ENCODE data around the gene FAM151B.
"Not testable (repeated sequence)": the region's sequence is repeated elsewhere in the genome, so short reads cannot be mapped to it uniquely, and the experiment has no call there.

FAM151B gene
- long read RNA-seq, donor 1, partial matches to known transcripts: 0 of 2 reads
- long read RNA-seq, donor 1, other reads (novel, unspliced or antisense): 0 of 2 reads
- long read RNA-seq, donor 2, partial matches to known transcripts: 0 of 2 reads
- long read RNA-seq, donor 2, other reads (novel, unspliced or antisense): 0 of 2 reads
- long read RNA-seq, donor 3: 0 reads
- long read RNA-seq, donor 4: 0 reads
- long read RNA-seq, donor 5: 0 reads
- long read RNA-seq, donor 6, partial matches to known transcripts: 0 of 1 reads
- long read RNA-seq, donor 6, other reads (novel, unspliced or antisense): 0 of 1 reads
- long read RNA-seq, donor 7, partial matches to known transcripts: 0 of 1 reads
- long read RNA-seq, donor 7, other reads (novel, unspliced or antisense): 0 of 1 reads
- long read RNA-seq, donor 8: 0 reads

GRCh38 chr5:80487829-80488721 lies at the start of gene FAM151B:
Gene FAM151B (plus strand): TSS chr5:80488100. CDS start chr5:80488124, 24 bp downstream.
- DNase-seq: peak; percentile 94

GRCh38 chr5:80438739-80439138 lies 49.2 kb upstream of the FAM151B start:
- DNase-seq: no peak

- DNase-seq: no peak
Measured at GRCh38 chr5:80439213-80439612, 48.7 kb upstream of the FAM151B start.

- DNase-seq: no peak
Measured at GRCh38 chr5:80442742-80443141, 45.2 kb upstream of the FAM151B start.

GRCh38 chr5:80453366-80453765 lies 34.5 kb upstream of the FAM151B start:
- DNase-seq: no peak

- no peak for DNase-seq
Measured at GRCh38 chr5:80463269-80463668, 24.6 kb upstream of the FAM151B start.

- DNase-seq: no peak
Measured at GRCh38 chr5:80466669-80467485, 21.0 kb upstream of the FAM151B start.

GRCh38 chr5:80468131-80468530 lies 19.8 kb upstream of the FAM151B start:
- DNase-seq: no peak

GRCh38 chr5:80470631-80471030 lies 17.3 kb upstream of the FAM151B start:
- DNase-seq: not testable (repeated sequence)

- DNase-seq: no peak
Measured at GRCh38 chr5:80474929-80475328, 13.0 kb upstream of the FAM151B start.

GRCh38 chr5:80479713-80480112 lies 8.2 kb upstream of the FAM151B start:
- no peak for DNase-seq

GRCh38 chr5:80480354-80480753 lies 7.5 kb upstream of the FAM151B start:
- DNase-seq: no peak

GRCh38 chr5:80481019-80481893 lies 6.6 kb upstream of the FAM151B start:
- no peak for DNase-seq

GRCh38 chr5:80482578-80482977 lies 5.3 kb upstream of the FAM151B start:
- no peak for DNase-seq

- DNase-seq: no peak
Measured at GRCh38 chr5:80483636-80484232, 4.2 kb upstream of the FAM151B start.

GRCh38 chr5:80487444-80487828 lies 464 bp upstream of the FAM151B start:
- no peak for DNase-seq

GRCh38 chr5:80491296-80491695 lies 3.4 kb downstream of the FAM151B start:
- no peak for DNase-seq

- DNase-seq: no peak
Measured at GRCh38 chr5:80492741-80493140, 4.8 kb downstream of the FAM151B start.

GRCh38 chr5:80493443-80493842 lies 5.5 kb downstream of the FAM151B start:
- DNase-seq: not testable (repeated sequence)

- no peak for DNase-seq
Measured at GRCh38 chr5:80495891-80496290, 8.0 kb downstream of the FAM151B start.

- no peak for DNase-seq
Measured at GRCh38 chr5:80502800-80503199, 14.9 kb downstream of the FAM151B start.
